GM21367 (cell line): ENCODE data around the gene GABARAPL2.
"Not testable (repeated sequence)": the region's sequence is repeated elsewhere in the genome, so short reads cannot be mapped to it uniquely, and the experiment has no call there.

Experiments used
- ATAC-seq: cut with Tn5 transposase; IDR thresholded peaks from one replicate; pipeline ENCODE4 v1.9.1; 2021; ENCODE audit not compliant: unreplicated experiment

The GABARAPL2 gene

DNA sequence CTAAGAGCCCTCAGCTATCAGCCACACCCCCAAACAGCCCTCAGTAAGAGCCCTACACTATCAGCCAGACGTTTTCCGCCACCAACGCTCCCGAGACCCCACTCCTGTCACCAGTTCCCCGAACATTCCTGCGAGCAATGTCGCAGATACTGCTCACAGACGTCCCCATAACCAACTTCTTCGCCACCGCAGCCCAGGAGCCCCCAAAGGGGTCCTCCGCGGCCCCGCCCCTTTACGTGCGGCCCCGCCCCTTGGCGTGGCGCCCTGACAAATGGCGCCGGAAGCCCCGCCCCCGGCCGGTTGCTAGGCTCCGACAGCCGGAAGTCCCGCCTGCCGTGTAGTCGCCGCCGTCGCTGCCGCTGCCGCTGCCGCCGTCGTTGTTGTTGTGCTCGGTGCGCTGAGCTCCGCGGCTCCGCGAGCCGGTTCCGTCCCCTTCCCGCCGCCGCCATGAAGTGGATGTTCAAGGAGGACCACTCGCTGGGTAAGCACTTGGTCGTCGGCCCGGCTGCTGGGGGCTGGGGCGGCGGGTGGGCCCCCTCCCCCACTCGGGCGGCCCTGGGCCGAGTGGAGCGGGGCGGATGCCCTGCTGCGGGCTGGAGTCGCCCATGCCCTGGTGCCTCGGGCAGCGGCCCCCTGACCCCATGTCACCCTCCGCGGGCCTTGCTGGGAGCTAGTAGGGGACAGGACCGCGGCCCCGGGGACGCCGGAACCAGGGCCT is at the start of gene GABARAPL2:
TSS of gene GABARAPL2 (plus strand) at position 340 of the 718 bp plus-strand sequence. CDS start at position 448, 108 bp downstream.
- peak; percentile 63 for ATAC-seq

DNA sequence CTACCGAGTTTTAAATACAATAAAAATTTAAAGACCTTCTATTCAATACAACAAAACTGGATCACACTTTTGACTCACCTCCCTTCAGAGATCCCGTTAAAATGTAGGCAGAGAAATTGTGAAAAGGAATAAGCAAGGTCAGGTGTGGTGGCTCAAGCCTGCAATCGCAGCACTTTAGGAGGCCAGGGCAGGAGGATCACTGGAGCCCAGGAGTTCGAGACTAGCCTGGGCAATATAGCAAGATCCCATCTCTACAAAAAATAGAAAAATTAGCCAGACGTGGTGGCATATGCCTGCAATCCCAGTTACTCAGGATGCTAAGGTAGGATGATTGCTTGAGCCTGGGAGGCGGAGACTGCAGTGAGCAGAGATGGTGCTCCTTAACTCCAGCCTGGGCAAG is 47.0 kb upstream of the GABARAPL2 start:
- ATAC-seq = no peak

DNA sequence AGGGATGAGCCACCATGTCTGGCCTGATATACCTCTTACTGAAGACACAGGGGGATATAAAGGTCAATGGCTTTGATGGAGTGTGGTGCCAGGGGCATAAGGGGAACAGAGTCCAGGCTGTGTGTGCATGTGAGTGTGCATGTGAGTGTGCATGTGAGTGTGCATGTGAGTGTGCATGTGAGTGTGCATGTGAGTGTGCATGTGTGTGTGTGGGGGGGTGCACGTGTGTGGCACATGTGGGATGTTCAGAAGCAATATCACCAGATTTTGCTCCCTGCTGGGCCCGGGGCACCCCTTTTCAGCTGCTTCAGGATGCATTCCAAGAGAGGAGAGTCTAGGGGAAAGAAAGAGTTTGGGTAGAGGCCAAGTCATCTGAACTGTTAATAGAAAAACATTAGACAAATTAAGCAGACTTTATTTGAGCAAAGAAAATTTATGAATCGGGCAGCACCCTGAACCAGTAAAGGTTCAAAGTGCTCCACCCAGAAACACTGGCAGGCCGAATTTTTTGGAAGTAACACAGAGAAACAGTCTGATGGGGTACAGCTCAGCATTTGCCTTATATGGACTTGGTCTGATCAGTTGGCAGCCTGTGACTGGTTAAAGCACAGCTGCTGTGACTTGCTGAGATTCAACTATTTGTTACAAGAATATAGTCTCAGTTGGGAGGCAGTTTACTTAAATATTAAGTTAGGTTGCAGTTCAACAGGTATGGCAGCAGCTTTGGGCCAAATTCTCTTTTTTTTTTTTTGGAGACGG is 40.0 kb upstream of the GABARAPL2 start:
- ATAC-seq = no peak

- ATAC-seq = no peak
These were observed 38.3 kb upstream of the GABARAPL2 start for GRCh38 chr16:75527825-75528299.

DNA sequence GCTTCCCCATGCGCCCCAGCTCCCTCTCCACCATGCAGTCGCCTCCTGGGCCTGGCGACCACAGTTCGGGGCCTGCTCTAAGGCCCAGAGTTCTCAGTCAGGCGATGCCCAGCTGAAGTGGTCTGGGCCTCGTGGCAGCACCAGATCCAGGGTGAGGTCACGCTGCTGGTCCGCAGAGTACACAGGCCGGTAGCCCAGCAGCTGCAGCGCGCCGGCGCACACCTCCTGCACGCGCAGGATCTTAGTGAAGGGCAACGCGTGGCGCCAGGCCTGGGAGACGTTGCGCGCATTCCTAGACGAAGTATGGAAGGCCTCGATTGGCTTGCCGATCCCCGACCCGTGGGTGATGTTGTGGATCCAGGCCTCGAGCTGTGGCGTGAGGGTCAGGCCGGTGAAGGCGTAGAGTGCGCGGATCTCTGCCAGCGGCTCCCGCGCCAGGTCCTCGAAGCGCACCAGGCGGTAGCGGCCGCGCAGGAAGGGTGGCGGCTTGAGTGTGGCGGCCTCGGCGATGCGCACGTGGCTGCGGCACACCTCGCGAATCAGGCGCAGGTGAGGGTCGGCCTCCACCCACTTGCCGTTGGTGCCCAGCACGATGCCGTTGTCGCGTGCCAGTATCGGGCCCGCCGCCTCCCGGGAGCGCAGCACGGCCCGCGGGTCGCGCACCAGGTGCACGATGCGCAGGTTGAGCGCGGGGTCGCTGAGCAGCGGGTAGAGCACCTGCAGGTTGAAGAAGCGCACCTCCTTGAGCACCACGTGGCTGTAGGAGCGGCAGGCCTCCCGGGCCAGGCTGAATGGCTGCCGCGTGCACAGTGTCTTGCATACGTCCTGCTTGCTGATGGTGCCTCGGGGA is 36.9 kb upstream of the GABARAPL2 start:
- ATAC-seq = no peak

GRCh38 chr16:75529959-75530358 is 36.2 kb upstream of the GABARAPL2 start:
- ATAC-seq = no peak

GRCh38 chr16:75532142-75532765 is 33.9 kb upstream of the GABARAPL2 start:
- no peak for ATAC-seq

GRCh38 chr16:75532791-75533190 is 33.4 kb upstream of the GABARAPL2 start:
- no peak for ATAC-seq

DNA sequence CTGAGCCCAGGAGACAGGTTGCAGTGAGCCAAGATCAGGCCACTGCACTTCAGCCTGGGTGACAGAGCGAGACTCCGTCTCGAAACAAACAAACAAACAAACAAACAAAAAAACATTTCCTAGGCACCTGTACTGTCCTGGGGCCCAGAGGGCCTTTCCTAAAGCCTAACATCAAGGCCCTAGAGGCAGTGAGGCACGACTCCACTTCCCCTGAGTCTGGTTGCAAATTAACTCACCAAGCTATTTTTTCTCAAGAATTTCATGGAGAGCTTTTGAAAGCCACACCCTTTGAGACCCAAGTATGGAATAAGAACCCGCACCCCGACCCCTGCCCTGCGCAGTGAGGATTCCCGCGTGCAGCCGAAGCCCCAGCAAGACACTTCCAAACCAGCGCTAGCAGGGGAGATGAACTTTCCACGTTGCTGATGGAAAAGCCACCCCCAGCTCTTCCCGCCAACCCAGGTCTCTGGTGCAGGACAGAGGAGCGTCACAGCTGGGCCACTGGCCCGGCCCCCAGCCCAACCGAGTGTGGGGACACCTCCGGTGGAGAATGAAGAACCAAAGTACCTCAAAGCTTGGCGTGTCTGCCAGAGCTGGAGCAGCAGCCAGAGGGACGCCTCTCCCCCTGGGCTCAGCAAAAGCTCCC is 31.5 kb upstream of the GABARAPL2 start:
- no peak for ATAC-seq

DNA sequence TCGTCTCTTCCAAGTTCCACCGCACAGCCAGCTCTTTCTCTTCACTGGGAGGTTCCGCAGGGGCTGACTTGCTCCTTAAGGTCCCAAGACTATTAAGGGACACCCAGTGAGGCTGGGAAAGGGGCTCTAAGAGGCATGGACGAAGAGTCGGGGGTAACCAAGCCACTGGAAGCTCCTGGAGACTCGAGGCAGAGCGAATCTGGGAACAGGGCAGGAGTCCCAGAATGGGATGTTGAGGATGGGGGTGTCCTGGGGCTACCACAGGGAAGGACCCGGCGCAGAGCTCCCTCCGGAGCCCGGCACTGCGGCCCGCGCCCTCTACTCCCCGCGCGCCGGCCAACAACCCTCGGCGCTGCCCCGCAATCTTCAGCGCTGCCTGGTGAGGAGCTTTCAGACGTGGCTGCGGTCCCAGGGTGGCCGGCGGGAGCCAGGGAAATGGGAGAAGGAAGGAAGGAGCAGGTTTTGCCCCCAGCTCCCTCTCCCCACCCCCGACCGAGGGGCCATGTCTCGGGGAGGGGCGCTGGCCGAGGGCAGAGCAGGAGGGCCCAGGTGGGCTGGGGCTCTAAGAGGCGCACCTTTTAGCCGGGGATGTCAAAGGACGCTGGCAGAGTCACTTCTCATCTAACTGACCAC is 30.9 kb upstream of the GABARAPL2 start:
- no peak for ATAC-seq

DNA sequence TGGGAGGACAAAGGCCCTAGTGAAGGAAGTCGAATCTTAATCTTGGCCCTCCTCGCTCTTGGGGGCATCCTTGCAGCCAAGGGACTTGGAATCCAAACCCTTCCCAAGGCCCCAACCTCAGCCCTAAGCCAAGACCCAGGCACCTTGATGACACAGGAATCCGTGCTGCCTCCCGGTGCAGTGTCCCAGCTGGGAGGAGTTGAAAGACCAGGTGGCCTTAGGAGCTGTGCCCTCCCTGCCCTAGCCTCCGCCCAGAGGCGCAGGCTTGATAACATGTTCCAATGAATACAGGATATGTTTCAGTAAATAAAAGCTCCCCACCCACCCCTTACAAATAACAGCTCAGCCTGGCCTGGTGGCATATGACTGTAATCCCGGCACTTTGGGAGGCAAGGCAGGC is 30.3 kb upstream of the GABARAPL2 start, which contains the start of gene CHST5:
TSS of gene CHST5 (minus strand) at position 208 of the 400 bp plus-strand sequence. CDS start 5,724 bp downstream, outside the sequence.
- no peak for ATAC-seq

DNA sequence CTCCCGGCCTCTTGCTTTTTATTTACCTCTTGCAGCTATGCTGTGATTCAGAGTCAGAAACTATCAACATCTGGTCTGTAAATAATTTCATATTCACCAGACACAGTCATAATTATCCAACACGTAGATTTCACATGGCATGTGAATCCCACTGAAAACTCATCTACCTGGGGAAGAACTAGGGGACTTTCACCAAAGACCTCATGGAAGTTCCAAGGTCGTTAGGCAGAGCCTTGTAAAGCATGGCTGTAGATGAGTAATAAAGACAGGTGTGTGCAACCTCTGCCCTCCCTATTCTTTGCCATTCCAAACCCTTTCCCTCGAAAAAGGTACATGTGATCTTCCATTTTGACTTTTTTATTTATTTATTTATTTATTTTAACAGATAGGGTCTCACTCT is 28.4 kb upstream of the GABARAPL2 start:
- no peak for ATAC-seq

GRCh38 chr16:75538882-75539565 is 27.2 kb upstream of the GABARAPL2 start:
- not testable (repeated sequence) for ATAC-seq

- ATAC-seq = no peak
These were observed 24.9 kb upstream of the GABARAPL2 start for GRCh38 chr16:75541236-75541635.

DNA sequence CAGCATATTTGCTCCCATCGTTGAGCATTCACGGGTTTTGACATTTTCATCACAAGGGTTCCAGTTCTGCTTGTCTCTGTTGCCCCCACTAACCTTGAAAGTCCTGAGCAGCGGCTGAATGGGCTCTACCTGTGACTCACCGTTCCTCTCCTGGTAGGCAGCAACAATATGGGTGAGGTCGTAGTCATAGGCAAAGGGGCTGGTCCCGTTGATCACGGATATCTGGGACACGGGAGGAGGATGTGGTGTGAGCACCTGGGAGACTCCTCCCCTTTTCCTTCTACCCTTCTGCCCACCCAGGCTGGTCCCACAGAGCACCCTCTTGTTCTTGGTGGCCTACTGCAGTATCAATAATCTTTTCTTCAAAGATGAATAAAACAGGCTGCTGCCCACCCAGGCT is 23.7 kb upstream of the GABARAPL2 start:
- ATAC-seq = not testable (repeated sequence)

DNA sequence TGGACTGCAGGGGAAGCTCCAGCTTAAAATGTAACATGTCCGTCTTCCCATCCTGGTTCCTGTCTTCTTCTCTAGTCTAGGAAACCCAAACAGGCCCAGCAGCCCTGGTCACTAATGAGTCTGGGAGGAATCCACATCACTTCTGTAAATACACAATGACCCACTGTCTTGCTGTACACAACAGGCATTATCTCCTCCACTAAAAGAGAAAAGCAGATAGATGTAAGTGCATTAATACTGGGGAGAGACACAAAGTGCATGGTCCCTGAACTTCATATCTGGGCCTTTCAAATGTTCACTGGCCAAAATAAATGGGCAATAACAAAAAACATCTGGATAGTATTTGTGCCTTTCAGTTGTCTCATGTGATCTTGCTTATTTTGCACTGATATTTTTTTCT is 20.3 kb upstream of the GABARAPL2 start:
- ATAC-seq = not testable (repeated sequence)

DNA sequence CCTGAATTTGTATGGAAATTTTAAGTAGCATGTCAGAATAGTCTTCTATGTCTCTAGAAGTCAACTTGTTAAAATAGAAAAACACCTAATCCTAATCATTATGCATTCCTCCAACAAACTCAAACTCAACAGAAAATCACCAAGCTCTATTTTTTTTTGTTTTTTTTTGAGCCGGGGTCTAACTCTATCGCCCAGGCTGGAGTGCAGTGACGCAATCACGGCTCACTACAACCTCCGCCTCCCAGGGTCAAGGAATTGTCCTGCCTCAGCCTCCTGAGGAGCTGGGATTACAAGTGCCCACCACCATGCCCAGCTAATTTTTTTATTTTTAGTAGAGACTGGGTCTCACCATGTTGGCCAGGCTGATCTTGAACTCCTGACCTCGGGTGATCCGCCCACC is 19.9 kb upstream of the GABARAPL2 start:
- no peak for ATAC-seq

GRCh38 chr16:75548456-75548855 is 17.7 kb upstream of the GABARAPL2 start:
- not testable (repeated sequence) for ATAC-seq

DNA sequence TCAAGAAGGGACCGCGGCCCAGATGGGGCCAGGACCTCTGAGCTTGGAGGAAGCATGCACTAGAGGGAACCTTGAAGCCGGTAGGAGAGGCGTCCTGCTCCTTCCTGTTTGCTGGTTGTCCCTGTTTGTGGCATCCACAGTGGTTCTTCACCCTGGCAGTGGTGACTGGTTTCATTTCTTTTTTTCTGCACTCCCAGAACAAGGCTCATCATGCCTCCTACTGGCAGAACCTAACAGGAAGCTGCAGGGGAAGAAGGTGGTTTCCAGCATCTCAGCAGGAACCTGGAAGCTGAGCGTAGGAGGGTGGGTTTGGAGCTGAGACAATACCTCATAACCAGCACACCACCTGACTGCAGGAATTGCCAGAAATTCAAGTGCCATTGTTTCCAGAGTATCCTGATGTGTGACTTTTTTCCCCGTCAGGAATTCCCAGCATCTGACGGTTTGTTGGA is 15.9 kb upstream of the GABARAPL2 start:
- ATAC-seq = peak; percentile 80
